ENCODE results near the gene TRAF4.
A peak's percentile ranks its signal among the peaks of the same experiment; 100 is the strongest.

TRAF4 gene, protein sequence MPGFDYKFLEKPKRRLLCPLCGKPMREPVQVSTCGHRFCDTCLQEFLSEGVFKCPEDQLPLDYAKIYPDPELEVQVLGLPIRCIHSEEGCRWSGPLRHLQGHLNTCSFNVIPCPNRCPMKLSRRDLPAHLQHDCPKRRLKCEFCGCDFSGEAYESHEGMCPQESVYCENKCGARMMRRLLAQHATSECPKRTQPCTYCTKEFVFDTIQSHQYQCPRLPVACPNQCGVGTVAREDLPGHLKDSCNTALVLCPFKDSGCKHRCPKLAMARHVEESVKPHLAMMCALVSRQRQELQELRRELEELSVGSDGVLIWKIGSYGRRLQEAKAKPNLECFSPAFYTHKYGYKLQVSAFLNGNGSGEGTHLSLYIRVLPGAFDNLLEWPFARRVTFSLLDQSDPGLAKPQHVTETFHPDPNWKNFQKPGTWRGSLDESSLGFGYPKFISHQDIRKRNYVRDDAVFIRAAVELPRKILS

DNA sequence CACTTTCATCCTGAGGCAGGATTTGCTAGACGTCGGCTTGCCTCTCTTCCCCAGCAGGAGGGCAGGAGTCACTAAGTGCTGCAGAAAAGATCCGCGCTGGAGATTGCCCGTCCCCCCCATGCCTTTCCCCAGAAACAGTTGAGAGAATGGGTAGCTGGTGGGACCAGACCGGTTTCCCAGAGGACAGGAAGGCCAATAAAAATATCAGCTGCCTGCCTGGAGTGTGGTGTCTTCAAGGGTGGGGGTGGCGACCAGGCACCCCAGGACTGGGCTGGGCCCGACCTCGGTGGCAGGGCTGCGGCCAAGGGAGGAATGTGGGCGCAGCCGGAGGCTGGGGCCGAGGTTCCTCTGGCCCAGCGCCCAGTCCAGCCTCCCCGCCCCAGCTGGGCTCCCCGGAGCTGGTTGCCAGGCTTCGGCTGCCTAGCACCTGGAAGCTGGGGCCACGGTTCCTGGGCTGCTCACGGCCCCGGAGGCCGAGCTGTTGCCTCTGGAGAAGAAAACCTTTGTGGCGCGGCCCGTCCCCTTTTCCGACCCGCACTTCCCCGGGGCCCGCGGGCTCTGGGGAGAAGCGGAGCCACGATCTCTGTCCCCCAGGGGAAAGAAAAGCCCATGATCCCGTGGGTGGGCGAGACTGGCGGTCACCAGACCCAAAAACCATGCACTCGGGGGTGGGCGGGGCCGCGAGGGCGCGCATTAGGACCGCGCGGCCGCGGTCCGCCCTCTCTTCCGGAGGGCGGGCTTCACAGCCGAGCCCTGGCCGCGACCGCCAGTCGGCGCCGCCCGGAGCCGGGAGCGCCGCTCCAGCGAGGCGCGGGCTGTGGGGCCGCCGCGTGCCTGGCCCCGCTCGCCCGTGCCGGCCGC, at the start of gene TRAF4:
TSS of gene TRAF4 (plus strand) at position 769 of the 861 bp plus-strand sequence. CDS start 102 bp downstream, outside the sequence.
- peak in 49 of 51 donors; percentile 24 to 87 (median 71) for DNase-seq

DNA sequence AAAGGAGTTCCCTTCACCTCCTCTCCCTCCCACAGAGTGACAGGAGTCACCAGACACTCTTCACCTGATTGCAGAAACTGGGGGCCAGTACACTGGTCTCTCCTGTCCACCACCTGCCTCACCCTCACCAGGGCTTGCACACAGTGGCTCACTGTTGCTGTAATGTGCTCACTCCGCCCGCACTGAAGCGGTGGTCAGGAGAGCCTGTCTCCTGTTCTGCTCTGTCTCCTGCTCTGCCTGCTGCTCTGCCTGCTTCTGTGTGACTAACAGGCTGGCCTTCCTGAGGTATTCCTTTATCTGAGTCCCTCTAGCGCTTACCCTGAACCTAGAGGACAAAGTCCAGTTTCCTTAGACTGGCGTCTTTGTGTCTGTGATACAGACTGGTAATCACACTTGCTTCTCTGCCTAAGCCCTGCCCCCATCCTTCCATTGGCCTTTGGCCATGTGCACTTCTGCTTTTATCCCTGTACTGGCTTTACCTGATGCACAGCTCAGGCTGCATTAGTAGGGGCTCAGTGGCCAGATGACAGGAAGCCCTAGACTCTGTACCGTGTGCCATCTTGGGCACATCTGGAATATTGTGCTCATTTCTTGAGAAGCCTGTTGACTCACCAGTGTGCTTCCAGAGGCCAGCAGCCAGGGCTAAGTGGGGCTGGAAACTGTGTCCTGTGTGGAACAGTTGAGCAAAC, 45.4 kb upstream of the TRAF4 start:
- DNase-seq = no peak

DNA sequence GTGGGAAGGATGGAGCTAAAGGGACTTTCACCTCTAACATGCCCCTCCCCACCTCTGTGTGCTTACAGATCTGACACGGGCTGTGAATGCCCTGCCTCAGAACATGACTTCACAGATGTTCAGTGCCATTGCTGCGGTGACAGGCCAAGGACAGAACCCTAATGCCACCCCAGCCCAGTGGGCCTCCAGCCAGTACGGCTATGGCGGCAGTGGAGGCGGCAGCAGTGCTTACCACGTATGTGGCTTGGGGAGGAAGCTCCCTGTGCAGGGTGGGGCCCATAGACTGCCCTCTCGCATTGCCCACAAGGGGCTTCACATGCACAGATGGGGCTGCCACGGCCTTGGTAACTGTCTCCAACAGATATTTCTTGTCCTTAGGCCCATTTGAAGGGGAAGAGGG, 43.5 kb upstream of the TRAF4 start:
- DNase-seq = no peak

DNA sequence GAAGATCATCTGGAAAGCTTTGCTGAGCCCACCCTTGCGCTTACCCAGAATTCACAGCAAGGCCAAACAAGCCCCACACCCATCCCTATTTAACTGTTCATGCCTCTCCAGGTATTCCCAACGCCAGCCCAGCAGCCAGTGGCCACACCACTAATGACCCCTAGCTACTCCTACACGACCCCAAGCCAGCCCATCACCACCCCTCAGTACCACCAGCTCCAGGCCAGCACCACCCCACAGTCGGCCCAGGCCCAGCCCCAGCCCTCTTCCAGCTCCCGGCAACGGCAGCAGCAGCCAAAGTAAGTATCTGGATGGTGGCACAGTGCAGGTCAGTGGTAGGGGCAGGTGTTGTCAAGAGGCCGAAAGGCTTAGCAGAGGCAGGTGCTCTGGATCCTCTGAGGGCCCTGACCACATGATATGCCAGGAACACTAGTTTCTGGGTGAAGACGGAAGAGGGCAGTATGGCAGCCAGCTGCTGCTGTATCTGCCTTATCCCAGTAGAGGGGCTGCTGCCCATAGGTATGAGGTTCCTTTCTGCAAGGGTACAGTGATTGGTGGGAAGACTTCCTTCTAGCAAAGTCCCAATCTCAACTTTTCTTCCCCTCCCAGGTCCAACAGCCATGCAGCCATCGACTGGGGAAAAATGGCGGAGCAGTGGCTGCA, 42.9 kb upstream of the TRAF4 start:
- DNase-seq = no peak

DNA sequence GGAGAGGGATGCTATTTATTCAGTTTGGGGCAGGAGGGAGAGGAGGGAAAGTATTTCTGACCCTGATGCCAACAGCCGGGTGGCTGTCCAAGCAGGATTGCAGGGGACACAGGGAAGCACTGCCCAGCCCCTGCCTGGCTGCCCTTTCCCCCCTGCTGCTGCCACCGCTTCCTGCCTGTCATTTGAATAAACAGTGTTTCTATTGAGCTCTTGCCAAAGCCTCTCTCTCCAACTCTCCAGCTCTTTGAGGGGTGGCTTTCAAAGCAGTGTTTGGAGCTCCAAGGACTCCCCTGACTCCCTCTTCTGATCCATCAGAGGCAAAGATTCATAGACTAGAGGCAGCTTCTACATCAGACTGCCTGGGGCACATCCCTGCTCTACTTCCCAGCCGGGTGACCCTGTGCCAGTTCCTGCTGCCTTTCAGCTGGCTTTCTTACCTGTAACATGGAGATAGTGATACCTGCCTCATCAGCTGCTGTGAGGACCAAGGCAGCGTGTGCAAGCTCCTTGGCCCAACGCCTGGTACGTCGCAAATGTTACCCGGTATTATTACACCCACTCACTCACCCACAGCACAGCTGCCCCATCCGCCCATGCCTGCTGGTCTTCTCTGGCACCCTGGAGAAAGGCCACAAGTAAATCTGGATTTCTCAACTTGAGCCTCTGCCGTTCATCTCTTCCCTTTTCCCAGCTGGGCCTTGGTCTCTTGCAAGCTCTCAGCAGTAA, 41.6 kb upstream of the TRAF4 start:
- peak in 37 of 51 donors; percentile 22 to 83 (median 53) for DNase-seq

DNA sequence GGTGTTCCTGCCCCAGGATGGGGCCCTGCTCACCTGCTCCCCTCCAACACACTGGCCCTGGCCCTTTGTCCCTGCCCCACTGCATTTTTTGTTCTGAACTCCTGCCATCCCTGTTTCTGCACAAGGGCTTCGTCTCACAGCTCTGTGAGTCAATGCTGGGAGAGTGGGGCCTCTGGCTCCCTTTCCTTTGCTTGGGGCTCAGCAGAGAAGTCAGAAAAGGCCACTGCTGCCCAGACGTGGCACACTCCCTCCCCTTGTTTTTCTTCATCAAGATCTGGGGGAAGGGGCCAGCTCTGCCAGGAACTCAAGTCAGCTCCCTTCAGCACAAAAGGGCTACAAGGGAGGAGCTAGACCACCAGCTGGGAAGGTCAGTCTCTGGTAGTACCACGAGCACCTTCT, 41.1 kb upstream of the TRAF4 start:
- DNase-seq = peak in 10 of 51 donors; percentile 17 to 64 (median 42)

DNA sequence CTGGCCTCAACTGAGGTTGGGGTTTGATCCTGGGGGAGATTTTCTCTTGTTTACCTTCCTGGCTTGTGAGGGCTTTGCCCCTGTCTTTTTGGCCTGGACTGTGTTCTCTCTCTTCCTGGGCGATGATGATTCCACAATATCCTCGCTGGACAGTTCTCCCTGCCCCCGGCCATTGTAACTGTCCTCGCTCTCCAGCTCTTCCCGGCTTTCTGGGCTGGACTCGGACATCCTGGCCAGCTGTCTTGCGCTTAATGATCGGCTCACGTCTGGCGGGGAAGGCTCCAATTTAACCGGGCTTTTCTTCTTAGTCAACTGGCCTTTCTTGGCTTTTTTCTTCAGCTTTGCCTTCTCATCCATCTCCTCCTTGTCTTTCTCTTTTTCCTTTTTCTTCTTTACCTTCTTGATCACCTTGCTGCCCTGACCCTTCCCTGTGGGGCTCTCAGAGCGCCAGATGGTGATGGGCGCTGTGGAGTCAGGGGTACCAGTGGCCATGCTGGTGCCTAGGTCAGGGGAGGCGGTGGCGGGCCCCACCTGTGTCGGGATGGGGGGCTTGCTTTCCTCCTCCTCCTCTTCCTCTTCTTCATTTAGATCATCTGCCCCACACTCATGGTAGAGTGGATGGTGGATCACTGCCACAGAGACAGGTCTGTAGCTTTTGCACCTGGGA, 40.1 kb upstream of the TRAF4 start:
- DNase-seq = peak in 1 of 51 donors; percentile 5

DNA sequence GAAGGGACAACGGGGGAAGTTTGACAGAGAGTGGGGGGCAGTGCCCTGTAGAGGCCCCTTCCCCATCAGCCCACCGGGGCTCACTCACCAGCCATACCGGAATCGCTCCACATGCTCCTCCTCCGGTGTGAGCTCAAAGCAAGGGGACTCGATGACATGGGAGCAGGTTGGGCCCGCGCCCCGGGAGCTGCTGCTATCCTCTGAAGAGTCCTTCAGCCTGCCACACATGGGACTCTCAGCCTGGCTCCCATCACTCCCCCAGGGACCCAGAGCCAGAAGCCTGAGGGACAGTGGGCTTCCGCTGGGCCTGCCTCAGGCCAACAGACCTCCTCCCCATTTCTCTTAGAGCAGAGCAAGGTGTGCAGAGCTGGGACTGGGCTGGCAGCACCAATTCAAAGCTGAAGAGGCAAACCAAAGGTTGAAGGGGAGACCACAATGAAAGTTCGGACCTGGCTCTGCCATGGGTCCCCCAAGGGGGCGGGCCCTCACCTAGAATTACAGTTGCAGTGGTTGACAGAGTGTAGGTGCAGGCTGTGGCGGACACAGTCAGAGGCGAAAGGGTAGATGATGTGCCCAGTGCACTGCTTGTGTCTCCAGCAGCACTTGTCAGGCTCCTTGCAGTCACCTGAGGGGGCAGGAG, 39.5 kb upstream of the TRAF4 start:
- no peak for DNase-seq

DNA sequence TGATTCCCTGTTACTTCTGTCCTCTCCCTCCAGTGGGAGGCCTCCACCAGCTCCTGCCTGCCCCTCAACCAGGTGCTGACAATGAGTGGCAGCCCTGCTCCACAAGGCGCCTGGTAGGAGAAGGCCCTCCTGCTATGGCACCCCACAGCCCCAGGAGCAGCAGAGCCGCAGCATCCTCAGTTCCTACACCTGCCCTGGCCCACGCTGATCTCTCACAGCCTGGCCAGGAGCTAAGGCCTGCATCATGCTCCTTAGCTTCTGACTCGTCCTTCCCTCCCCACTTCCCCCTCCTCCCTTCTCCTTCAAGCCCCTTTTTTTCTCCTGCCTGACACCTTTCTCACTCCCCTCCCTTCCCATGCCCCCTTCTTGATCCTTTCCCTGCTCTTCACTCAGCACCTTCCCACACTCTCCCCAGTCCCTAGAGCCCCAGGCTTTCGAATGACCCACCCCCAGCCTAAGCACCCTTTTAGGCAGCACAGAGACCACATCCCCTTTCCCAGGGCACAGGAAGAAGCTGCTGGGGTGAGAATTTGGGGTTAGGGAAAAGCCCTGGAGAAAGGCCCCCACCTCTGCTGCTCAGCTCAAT, 38.6 kb upstream of the TRAF4 start:
- no peak for DNase-seq

DNA sequence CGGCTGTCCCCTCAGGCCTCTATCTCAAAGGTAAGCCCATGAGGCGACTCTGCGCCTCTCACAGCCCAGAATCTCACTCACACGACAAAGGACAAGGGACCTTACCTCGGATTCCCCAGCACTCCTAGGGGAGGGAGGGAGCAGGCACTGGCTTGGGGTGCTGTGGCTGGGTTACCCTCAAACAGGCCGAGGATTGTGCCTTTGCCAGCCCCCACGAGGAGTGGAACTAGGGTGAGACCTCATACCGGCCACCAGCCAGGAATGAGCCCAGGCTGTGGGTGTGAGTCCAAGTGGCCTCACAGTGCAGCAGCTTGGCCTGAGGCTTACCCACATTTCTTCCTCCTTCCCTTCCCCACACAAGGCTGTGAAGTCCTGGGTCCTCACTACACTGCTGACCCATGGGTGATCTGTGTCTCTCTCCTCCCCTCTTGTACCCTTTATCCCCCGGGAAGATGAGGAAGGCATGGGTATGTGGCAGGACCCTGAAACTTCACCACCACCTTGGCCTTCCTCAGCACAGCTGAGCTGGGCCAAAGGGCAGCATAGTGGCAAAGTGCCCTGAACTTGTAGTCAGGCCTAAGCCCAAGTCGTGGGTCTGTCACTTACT, 38.0 kb upstream of the TRAF4 start:
- DNase-seq = no peak

DNA sequence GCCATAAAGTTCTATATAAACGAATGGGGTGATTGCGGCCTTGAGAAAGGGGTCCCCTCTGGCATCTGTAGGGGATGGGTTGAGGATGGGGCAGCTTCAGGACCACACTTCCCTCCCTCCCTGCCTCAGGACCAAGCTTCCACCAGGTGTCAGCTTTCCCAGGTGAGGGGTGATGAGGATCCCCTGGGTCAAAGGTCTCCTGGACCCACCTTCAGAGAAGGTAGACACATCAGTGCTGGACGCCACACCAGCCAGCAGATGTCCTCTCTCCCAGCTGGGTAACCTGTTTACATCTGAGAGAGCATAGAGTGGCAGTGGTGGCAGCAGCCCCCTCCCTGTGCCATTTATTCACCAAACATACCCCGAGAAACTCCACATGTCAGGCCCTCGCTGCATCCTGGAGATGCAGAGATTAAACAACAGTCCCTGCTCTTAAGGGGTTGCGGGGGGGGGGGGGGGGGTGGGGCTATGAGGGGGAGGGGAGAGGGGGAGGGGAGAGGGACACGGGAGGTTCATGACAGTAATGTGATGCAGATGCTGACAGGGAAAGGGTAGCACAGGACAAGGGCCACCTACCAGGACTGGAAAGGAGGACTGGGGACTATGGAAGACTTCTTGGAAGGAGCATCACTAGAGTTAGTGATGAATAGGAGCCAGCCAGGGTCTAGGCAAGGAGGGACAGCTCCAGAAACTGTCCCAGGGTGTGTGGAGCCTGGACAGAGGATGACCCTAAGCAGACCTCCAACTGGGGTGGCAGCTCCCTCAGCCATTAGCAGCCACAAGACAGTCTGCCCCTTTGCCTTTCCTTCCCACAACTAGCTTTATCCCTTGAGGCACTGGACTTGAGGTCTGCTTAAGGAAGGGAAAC, 37.1 kb upstream of the TRAF4 start:
- no peak for DNase-seq

DNA sequence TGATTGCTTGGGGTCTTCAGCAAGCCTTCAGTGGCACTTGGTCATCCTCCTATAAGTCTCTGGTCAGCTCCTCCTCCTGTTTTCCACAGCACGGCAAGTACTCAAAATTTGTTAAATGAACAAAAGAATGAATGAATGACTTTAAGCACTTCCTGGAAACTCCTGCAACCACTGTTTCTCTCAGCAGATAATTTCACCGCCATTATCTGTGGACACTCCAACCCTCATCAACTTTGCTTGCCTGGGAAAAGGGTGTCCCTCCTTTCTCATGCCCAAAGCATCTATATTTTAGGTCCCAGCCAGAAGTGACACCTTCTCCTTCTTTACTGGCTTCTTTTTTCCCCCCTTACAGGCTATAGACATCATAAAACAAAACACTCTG, 36.5 kb upstream of the TRAF4 start:
- no peak for DNase-seq

DNA sequence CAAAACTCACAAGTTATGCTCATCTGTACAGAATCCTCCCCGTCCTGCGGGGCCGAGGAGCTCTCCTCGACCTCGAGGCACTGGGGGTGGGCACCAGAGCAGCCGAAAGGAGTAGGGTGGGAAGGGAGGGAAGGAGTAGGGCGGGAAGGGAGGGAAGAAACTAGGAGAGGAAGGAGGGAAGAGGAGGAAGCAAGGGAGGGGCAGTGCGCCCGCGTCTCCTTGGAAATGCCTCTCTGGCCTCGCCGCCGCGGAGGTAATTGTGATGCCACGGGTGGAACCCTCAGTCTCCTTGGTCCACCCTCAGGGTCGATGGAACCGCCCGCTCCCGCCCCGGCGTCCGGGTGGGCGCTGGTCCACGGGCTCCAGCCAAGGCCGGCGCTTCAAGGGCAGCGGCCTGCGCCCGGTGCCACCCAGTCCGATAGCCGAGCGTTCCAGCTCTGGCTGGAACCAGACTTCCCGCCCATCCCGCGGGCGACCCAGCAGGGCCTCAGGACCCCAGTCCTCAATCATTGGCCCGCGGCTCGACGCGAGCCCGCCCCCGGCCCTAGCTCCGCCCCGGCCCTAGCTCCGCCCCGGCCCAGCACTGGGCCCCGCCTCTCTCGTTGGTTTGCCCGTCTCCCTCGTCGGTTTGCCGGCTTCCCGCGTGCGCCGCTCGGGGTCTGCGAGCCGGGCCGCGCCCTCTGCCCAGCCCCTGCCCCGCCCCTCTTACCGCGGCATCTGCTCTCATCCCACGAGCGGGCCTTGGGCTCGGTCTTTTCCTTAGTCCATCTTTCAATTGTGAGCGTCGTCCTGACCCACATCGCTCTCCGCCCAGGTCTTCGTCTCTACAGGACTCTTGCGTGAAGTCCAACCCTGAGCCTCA, 32.7 kb upstream of the TRAF4 start:
- DNase-seq = peak in 50 of 51 donors; percentile 32 to 96 (median 84)

DNA sequence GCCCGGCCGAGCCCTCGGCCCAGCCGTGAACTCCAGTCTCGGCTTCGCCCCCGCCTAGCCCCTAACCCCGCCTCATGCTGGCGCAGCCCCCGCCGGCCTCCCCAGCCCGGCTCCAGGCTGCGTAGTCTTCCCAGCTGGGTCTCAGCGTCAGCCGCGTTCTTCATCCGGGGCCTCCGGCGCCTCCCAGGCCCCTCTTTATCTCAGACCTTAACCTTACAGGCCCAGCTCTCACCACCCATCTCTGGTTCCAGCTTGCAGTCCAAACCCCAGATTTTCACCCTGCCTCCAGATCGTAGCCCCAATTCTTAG, 32.1 kb upstream of the TRAF4 start, which contains the start of gene PROCA1:
TSS of gene PROCA1 (minus strand) at position 166 of the 309 bp plus-strand sequence. CDS start 228 bp downstream, outside the sequence.
- peak in 2 of 51 donors; percentile 50 to 55 for DNase-seq

DNA sequence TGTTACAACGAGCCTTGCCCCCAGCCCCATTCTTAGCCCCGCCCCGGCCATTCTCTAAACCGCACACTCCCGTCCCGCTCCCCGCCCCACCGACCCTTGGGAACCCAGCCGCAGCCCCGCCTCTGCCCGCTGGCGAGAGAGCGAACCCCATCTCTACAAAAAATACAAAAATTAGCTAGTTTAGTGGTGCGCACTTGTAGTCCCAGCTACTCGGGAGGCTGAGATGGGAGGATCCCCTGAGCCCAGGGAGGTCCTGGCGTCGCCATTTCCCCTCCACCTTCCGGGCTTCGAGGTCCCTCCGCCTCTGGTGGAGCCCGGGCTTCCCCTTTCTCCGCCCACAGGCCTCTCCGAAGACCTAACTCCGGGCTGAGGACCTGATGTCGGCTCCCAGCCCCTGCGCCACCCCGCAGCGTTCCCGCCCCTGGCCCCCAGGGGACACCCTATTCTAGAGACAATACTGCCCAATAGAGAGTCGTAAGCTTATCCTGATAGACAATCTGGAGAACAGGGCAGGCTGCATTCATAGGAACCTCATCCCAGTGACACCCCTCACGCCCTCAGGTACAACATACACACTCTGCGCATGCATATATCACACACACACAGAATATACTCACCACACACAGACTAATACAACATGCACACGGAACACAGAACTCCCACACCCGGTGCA, 31.6 kb upstream of the TRAF4 start:
- DNase-seq = peak in 3 of 51 donors; percentile 10 to 27 (median 27)
